Stimulated activated naive CD8-positive, alpha-beta T cell treated with anti-CD3 and anti-CD28 coated beads, Interleukin-15, Interleukin-2, amounts not matched to agents 100 ng/mL and 50 ng/mL, for 24 hours (primary cell): ENCODE results near the gene MC1R.
"Not testable (repeated sequence)": the region's sequence is repeated elsewhere in the genome, so short reads cannot be mapped to it uniquely, and the experiment has no call there.

ENCODE experiments used
- H3K27ac Mint-ChIP-seq: one replicate; pipeline ENCODE4 v1.8.0; 2021; ENCODE audit warnings: mild to moderate bottlenecking, mixed read lengths
- H3K27me3 Mint-ChIP-seq: one replicate; pipeline ENCODE4 v1.8.0; 2021; ENCODE audit warnings: mixed read lengths
- H3K36me3 Mint-ChIP-seq: one replicate; pipeline ENCODE4 v1.8.0; 2021; ENCODE audit warnings: low read depth, mixed read lengths
- H3K4me1 Mint-ChIP-seq: one replicate; pipeline ENCODE4 v1.8.0; 2021; ENCODE audit warnings: low read depth, mixed read lengths
- H3K4me3 Mint-ChIP-seq: one replicate; pipeline ENCODE4 v1.8.0; 2021; ENCODE audit warnings: mild to moderate bottlenecking, mixed read lengths
- H3K9me3 Mint-ChIP-seq: one replicate; pipeline ENCODE4 v1.8.0; 2021; ENCODE audit warnings: mixed read lengths

MC1R gene

DNA sequence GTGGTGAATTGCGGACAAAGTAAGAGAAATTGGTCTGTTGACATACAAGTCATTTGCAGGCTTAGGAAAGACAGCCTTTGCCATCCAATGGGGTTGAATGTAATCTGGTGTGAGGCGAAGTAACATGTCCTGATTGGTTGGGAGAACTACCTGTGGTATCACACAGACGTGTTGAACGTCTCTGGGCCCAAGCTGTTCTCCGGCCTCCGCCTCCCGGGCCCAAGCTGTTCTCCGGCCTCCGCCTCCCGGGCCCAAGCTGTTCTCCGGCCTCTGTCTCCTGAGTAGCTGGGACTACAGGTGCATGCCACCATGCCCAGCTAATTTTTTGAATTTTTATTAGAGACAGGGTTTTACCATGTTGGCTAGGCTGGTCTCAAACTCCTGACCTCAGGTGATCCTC is 49.4 kb downstream of the MC1R start:
- not testable (repeated sequence) for H3K4me3 Mint-ChIP-seq, H3K27ac Mint-ChIP-seq, H3K27me3 Mint-ChIP-seq, H3K9me3 Mint-ChIP-seq
- Mint-ChIP-seq H3K36me3 (peaks cover 15% of the 10 kb centered on the region), H3K4me1 (peaks cover 19% of the 10 kb centered on the region)

- H3K9me3 Mint-ChIP-seq, result peaks cover 7% of the 10 kb centered on the region
- H3K36me3 Mint-ChIP-seq, result peaks cover 27% of the 10 kb centered on the region
- H3K27me3 Mint-ChIP-seq, result no peaks in the 10 kb centered on the region
- no peak overlapping the region for H3K4me3 Mint-ChIP-seq
- no peak overlapping the region for H3K27ac Mint-ChIP-seq
- H3K4me1 Mint-ChIP-seq, result peaks cover 32% of the 10 kb centered on the region
These were observed 51.2 kb downstream of the MC1R start for GRCh38 chr16:89969741-89970410.
